Stimulated activated CD4-positive, alpha-beta T cell treated with anti-CD3 and anti-CD28 coated beads, Interleukin-2, amount 100 ng/mL, for 4 hours (primary cell): ENCODE results near the gene MYLK4.

Source experiments
- DNase-seq: peaks from one replicate; pipeline ENCODE4 v3.0.0-alpha.2; 2020; ENCODE audit warnings: low read depth

The MYLK4 gene

GRCh38 chr6:2755456-2755855 is 4.7 kb upstream of the MYLK4 start:
- no peak for DNase-seq

GRCh38 chr6:2754911-2755310 is 4.2 kb upstream of the MYLK4 start:
- DNase-seq = no peak

GRCh38 chr6:2754393-2754792 is 3.7 kb upstream of the MYLK4 start:
- DNase-seq = no peak

- DNase-seq = no peak
Measured at GRCh38 chr6:2753743-2754142, 3.0 kb upstream of the MYLK4 start.

GRCh38 chr6:2753110-2753489 is 2.4 kb upstream of the MYLK4 start:
- DNase-seq = no peak

GRCh38 chr6:2752477-2753109 is 1.9 kb upstream of the MYLK4 start:
- DNase-seq = no peak

GRCh38 chr6:2751871-2752270 is 1.1 kb upstream of the MYLK4 start:
- no peak for DNase-seq

- peak; percentile 43 for DNase-seq
Measured at GRCh38 chr6:2749969-2750600, 637 bp downstream of the MYLK4 start.

GRCh38 chr6:2748183-2748582 is 2.5 kb downstream of the MYLK4 start:
- DNase-seq = no peak

GRCh38 chr6:2746557-2747061 is 4.1 kb downstream of the MYLK4 start:
- DNase-seq = no peak

- DNase-seq = no peak
Measured at GRCh38 chr6:2745246-2745645, 5.5 kb downstream of the MYLK4 start.

GRCh38 chr6:2744778-2745177 is 5.9 kb downstream of the MYLK4 start:
- no peak for DNase-seq

- no peak for DNase-seq
Measured at GRCh38 chr6:2744209-2744771, 6.4 kb downstream of the MYLK4 start.

GRCh38 chr6:2743280-2744208 is 7.2 kb downstream of the MYLK4 start:
- DNase-seq = no peak

- DNase-seq = no peak
Measured at GRCh38 chr6:2741756-2742155, 9.0 kb downstream of the MYLK4 start.

- no peak for DNase-seq
Measured at GRCh38 chr6:2740581-2740980, 10.1 kb downstream of the MYLK4 start.

GRCh38 chr6:2739335-2739734 is 11.4 kb downstream of the MYLK4 start:
- no peak for DNase-seq

- peak; percentile 40 for DNase-seq
Measured at GRCh38 chr6:2738373-2738979, 12.2 kb downstream of the MYLK4 start.

- no peak for DNase-seq
Measured at GRCh38 chr6:2737885-2738284, 12.8 kb downstream of the MYLK4 start.

GRCh38 chr6:2734488-2735166 is 16.1 kb downstream of the MYLK4 start:
- DNase-seq = no peak

GRCh38 chr6:2733736-2734480 is 16.8 kb downstream of the MYLK4 start:
- DNase-seq = no peak
